ENCODE data around the gene TNFSF10. TPM values are rescaled to one million over a fixed set of nuclear protein-coding genes. Genes with fewer than 3 reads are reported as not detected.
"Not testable (repeated sequence)": the region's sequence is repeated elsewhere in the genome, so short reads cannot be mapped to it uniquely, and the experiment has no call there.

Gene TNFSF10
- polyA plus RNA-seq, 1 of the 3 experiments (the other 2 are of a cell fraction) = 0.10 TPM

DNA sequence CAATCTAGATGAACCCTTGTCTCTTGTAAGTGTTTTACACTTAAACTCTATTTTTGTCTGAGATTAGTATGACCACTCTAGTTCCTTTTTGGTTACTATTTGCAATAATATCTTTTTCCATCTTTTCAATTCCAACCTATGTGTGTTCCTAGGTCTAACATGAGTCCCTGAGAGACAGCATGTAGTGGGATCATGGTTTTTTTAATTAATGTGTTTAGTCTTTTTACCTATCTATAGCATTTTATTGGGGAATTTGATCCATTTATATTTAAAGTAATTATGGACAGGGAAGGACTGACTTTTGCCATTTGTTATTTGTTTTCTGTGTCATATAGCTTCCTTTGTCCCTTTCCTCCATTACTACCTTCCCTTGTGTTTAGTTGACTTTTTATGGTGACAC, 21.7 kb downstream of the TNFSF10 start:
- no peaks in the 10 kb centered on the region for H3F3A ChIP-seq (replicated peaks; ENCODE audit: insufficient read depth)
- H2AFZ ChIP-seq (ENCODE audit: low read depth) = no peak overlapping the region
- CTCF ChIA-PET = no interaction called here
- H3K27ac ChIP-seq (ENCODE audit: low read depth in 2 of 2, low read length in 1 of 2) = no peak overlapping the region
- H3K27me3 ChIP-seq (ENCODE audit: insufficient read depth) = no peaks in the 10 kb centered on the region
- H3K4me3 ChIP-seq (ENCODE audit: low read depth in 2 of 2, low read length in 1 of 2) = no peak overlapping the region
- no peak for TF ChIP-seq CHD2 (IDR thresholded peaks at IDR 0.05; ENCODE audit: low read length, partially characterized antibody)
- no peak for TF ChIP-seq JUND (IDR thresholded peaks at IDR 0.05)
- no peak for TF ChIP-seq USF2 (IDR thresholded peaks at IDR 0.05; ENCODE audit: borderline replicate concordance, low read depth, low read length)
- no peak for TF ChIP-seq PBX3 (IDR thresholded peaks at IDR 0.05)
- no peak for TF ChIP-seq YY1 (IDR thresholded peaks at IDR 0.05; ENCODE audit: low read depth)
- TF ChIP-seq MXI1 (IDR thresholded peaks at IDR 0.05; ENCODE audit: low read depth, low read length) = no peak
- TF ChIP-seq ELF1 (IDR thresholded peaks at IDR 0.05) = no peak
- no peak for TF ChIP-seq EP300 (IDR thresholded peaks at IDR 0.05; ENCODE audit: borderline replicate concordance in 1 of 2, low read depth in 1 of 2, low read length in 1 of 2)
- TF ChIP-seq MAX (IDR thresholded peaks at IDR 0.05; ENCODE audit: low read depth) = no peak
- TF ChIP-seq, protein P1, sequence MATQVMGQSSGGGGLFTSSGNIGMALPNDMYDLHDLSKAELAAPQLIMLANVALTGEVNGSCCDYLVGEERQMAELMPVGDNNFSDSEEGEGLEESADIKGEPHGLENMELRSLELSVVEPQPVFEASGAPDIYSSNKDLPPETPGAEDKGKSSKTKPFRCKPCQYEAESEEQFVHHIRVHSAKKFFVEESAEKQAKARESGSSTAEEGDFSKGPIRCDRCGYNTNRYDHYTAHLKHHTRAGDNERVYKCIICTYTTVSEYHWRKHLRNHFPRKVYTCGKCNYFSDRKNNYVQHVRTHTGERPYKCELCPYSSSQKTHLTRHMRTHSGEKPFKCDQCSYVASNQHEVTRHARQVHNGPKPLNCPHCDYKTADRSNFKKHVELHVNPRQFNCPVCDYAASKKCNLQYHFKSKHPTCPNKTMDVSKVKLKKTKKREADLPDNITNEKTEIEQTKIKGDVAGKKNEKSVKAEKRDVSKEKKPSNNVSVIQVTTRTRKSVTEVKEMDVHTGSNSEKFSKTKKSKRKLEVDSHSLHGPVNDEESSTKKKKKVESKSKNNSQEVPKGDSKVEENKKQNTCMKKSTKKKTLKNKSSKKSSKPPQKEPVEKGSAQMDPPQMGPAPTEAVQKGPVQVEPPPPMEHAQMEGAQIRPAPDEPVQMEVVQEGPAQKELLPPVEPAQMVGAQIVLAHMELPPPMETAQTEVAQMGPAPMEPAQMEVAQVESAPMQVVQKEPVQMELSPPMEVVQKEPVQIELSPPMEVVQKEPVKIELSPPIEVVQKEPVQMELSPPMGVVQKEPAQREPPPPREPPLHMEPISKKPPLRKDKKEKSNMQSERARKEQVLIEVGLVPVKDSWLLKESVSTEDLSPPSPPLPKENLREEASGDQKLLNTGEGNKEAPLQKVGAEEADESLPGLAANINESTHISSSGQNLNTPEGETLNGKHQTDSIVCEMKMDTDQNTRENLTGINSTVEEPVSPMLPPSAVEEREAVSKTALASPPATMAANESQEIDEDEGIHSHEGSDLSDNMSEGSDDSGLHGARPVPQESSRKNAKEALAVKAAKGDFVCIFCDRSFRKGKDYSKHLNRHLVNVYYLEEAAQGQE (IDR thresholded peaks at IDR 0.05; ENCODE audit: low read depth, low read length) = no peak
- H3K36me3 ChIP-seq (replicated peaks in 1 of 2; ENCODE audit: control insufficient read depth in 1 of 2, insufficient read depth in 2 of 2, low read length in 1 of 2) = no peaks in the 10 kb centered on the region
- no peaks in the 10 kb centered on the region for H3K9me2 ChIP-seq
- H3K79me2 ChIP-seq (ENCODE audit: insufficient read depth) = no peaks in the 10 kb centered on the region
- H3K4me1 ChIP-seq (ENCODE audit: control insufficient read depth in 1 of 2, insufficient read depth in 2 of 2, low read depth in 1 of 2, low read length in 1 of 2) = no peaks in the 10 kb centered on the region
- H3K9ac ChIP-seq = no peak overlapping the region
- H3K9me3 ChIP-seq = no peaks in the 10 kb centered on the region
- no peak overlapping the region for H3K4me2 ChIP-seq
- POLR2A ChIA-PET = no interaction called here
- no peak for DNase-seq
- H4K20me1 ChIP-seq (ENCODE audit: insufficient read depth) = no peaks in the 10 kb centered on the region

- H3K9ac ChIP-seq; H3K4me1 ChIP-seq (ENCODE audit: control insufficient read depth in 1 of 2, insufficient read depth in 2 of 2, low read depth in 1 of 2, low read length in 1 of 2); H3K36me3 ChIP-seq (replicated peaks in 1 of 2; ENCODE audit: control insufficient read depth in 1 of 2, insufficient read depth in 2 of 2, low read length in 1 of 2); H3K9me2 ChIP-seq; H3K9me3 ChIP-seq; H3K27me3 ChIP-seq (ENCODE audit: insufficient read depth); POLR2A ChIA-PET; H3K4me2 ChIP-seq; H3K27ac ChIP-seq (ENCODE audit: low read depth in 2 of 2, low read length in 1 of 2); H4K20me1 ChIP-seq (ENCODE audit: insufficient read depth); H2AFZ ChIP-seq (ENCODE audit: low read depth); H3F3A ChIP-seq (replicated peaks; ENCODE audit: insufficient read depth); H3K79me2 ChIP-seq (ENCODE audit: insufficient read depth); H3K4me3 ChIP-seq (ENCODE audit: low read depth in 2 of 2, low read length in 1 of 2): not testable (repeated sequence)
- DNase-seq = peak; percentile 52
- TF ChIP-seq CTCF (IDR thresholded peaks at IDR 0.05) = peak; percentile 89
- TF ChIP-seq SMC3 (IDR thresholded peaks at IDR 0.05; ENCODE audit: low read depth, low read length) = peak; percentile 92
- peak; percentile 70 for TF ChIP-seq RAD21 (IDR thresholded peaks at IDR 0.05; ENCODE audit: low read length)
- WGBS (ENCODE audit: low lambda C conversion rate) = 36% methylated on average over 4 of the region's 4 CpGs
- CTCF ChIA-PET = interaction anchor here (0.7 to 1.2 kb wide), 7 partner anchors 13 to 183 kb away, joined by 3 to 8 read pairs (median 4); no protein-coding TSS in a partner anchor
These were observed 33.0 kb downstream of the TNFSF10 start for GRCh38 chr3:172490198-172490669.
